H4 (cell line): Measurements from ENCODE around the gene VAV2. TPM values are rescaled to one million over a fixed set of nuclear protein-coding genes. Genes with fewer than 3 reads are reported as not detected.
"Not testable (repeated sequence)": the region's sequence is repeated elsewhere in the genome, so short reads cannot be mapped to it uniquely, and the experiment has no call there.

Experiments used
- DNase-seq: peaks from one replicate; pipeline ENCODE4 v3.0.0-alpha.2; 2015; ENCODE audit warnings: low spot score
- total RNA-seq: library from RNA; depleted of rRNA; stranded (reverse); fragments of >200 nt; shearing (Covaris generic); gene quantifications from 2 replicates; pipeline ENCODE4 v1.2.3, GENCODE V29; 2014

Gene VAV2
- total RNA-seq, 1 experiment from 2014 or later, result 4.5 TPM

GRCh38 chr9:133938753-133939152 lies 53.4 kb downstream of the VAV2 start:
- DNase-seq, result no peak

GRCh38 chr9:133938086-133938485 lies 54.0 kb downstream of the VAV2 start:
- DNase-seq, result no peak

DNA sequence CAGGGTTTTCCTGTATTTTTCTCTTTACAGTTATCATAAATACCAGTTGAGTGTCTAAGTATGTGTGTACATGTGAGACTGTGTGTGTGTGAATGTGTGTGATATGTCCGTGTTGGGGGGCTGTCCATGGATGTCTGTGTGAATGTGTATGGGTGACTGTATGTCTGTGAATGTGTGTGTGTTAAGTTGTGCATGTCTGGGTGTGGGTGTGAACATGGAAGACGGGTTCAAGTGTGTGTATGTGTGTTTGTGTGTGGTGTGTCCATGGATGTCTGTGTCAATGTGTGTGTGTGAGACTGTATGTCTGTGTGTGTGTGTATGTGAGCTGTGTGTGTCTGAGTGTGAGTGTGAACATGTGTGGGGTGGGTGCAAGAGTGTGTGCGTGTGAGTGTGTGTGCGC lies 55.0 kb downstream of the VAV2 start:
- no peak for DNase-seq

GRCh38 chr9:133935328-133936005 lies 56.7 kb downstream of the VAV2 start:
- DNase-seq, result peak; percentile 61

GRCh38 chr9:133934482-133935232 lies 57.5 kb downstream of the VAV2 start:
- DNase-seq, result no peak

GRCh38 chr9:133933426-133934026 lies 58.6 kb downstream of the VAV2 start:
- DNase-seq, result no peak

GRCh38 chr9:133932633-133933032 lies 59.5 kb downstream of the VAV2 start:
- DNase-seq, result no peak

DNA sequence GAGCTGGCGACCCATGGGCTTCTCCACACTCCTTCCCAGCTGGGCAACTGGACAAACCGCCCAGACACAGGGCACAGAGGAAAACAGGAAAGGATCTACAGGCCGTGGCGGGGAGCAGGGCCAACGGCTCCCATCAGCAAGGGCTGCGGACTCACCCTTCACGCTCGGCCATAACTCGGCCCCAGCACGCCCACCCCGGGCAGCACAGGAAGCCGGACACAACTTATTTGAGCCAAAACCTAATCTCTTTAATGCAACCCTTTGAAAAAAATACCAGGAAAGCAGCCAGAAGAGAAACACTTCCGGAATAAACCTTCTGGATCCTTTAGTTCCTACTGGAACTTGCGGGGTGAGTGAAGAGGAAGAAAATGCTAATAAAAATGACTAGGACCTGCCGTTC lies 59.9 kb downstream of the VAV2 start:
- no peak for DNase-seq

DNA sequence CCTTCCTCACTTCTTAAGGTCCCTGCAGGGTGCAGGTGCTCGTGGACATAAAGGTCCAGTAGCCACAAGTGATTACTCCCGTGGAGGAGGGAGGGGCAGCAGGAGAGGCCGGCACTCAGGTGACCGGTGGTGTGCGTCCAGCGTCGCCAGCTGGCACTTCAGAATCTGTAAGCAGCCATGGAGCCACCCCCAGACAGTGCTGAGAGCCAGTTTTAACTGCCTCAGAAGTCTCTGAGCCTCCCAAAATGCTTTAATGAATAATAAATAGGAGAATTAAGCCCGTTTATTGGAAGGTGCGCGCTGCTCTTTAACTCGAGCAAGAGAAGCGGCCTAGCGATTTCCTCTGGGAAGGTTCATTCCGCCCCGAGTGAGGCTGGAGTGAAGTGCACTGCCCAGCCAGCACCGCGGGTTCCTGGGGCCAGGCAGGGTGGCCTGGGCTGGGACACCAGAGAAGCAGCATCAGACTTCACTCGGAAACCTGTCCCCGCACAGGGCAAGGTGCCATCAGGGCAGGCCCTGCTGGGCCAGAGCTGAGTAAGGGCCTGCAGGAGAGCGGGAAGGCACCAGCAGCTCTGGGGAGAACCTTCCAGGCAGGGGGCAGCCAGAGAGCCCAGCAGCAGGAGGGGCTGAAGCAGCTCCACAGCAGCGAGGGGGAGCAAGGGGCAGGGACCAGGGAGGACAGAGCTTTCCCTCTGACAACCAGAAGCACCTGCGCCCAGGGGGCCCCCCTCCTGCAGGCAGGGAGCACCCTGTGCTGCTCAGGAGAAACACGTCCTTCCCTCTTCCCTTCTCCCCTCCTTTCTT lies 61.2 kb downstream of the VAV2 start:
- no peak for DNase-seq

DNA sequence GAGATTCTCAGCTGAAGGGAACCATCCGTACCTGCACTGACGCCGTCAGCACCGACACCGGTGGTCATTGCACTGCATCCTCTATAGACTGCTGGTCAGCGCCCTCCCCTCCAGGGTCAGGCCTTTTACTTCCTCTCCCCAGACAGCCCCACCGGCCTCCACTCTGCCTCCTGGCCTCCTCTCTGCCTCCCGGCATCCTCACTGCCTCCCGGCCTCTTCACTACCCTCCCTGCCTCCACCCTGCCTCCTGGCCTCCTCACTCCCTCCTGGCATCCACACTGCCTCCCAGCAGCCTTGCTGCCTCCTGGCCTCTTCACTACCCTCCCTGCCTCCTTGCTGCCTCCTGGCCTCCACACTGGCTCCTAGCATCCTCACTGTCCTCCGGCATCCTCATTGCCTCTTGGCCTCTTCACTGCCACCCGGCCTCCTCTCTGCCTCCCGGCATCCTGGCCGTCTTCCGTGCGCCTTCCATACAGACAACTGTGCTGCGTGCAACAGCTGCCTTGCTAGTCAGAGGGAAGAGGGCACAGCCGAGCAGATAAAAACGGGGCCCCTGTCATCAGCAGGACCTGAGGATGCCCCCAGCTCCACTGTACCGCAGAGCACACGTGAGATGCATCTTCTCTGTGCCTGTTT lies 62.0 kb downstream of the VAV2 start:
- DNase-seq, result no peak

- DNase-seq, result no peak
Observed at GRCh38 chr9:133929599-133929998, 62.5 kb downstream of the VAV2 start.

DNA sequence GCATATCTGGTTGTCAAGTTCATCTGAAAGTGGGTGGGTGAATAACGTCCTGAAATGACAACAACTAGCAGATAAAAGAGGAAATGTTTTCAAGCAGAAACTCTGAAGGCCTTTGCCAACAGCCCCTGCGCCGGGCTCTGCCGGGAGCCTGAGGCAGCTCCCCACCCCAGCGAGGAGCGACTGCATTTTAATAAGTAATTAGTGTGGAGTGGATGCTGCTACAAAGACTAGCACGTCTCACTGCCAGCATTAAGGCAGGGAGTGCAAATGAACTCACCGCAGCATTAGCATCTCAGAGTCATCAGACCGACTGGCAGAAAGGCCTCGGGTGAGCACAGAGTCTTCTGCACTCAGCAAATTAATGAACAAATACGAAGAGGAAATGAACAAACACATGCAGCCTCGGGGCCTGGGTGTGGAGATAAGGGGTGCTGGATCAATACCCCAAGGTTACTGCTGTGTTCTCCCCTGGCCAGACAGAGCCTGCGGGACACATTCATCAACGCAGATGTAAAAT lies 63.8 kb downstream of the VAV2 start:
- no peak for DNase-seq

DNA sequence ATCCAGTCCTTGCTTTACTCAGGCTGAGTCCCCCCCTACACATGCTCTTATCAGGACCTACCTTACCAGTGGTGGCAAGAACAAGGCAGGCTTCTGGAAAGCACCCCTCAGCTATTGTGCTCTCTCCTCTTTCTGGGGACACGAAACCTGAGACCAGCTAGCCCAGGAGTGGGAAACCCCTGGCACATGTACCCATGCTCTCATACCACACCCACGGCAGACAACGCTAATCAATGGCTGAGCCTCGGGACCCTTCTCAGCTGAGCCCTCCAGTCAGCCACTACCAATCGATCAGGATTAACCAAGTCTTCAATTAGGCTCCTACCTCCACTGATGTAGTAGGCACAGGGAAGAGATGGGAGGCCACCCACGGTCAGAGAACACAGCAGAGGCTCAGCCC lies 65.1 kb downstream of the VAV2 start:
- no peak for DNase-seq

DNA sequence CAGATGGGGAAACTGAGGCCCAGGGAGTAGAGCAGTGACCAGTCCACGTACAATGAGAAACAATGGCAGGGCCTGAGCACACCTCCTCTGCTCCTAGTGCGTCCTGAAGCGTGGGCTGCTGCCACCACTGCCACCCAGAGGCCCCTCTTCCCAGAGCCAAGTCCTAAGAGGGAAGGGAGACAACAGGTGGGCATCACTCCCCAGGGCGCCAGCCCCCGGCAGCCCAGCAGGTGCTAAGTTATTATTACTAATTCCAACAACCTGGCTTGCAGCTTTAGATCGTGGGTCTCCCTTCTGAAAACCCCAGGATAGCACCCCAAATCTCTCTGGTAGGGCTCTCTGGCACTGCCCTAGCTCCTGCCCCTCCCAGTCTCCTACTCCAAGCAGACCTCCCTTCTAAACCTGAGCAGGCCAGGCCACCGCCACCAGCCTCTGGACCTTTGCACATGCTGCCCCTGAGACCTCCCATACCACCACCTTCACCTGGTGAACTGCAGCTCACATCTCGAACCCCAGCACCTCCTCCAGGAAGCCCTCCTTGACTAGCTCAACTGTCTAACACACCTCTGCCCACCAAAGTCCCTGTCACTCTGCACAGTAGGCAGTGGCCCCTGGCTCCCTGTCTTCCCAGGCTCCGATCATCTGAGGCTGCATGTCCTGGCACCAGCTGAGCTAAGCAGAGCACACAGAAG lies 65.8 kb downstream of the VAV2 start:
- DNase-seq, result no peak

GRCh38 chr9:133924453-133924852 lies 67.7 kb downstream of the VAV2 start:
- DNase-seq, result no peak

- not testable (repeated sequence) for DNase-seq
Observed at GRCh38 chr9:133923608-133924007, 68.5 kb downstream of the VAV2 start.

DNA sequence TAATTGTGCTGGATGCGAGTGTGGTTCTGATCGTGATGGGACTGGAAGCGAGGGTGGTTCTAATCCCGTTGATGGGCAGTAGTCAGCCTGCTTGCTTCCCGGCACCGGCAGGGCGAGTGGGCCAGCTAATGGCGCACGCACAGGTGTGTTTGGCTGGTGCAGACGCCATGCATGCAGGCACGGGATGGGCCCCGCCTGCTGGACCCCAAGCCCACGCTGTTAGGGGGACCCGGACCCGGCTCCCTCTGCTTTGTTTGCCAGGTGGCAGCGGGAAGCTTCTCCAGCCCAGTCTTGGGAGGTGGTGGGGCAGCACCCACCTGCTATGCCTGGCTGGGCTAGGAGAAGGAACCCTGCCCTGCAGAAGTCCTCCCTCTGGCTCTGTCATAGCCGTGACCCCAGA lies 70.3 kb downstream of the VAV2 start:
- no peak for DNase-seq

DNA sequence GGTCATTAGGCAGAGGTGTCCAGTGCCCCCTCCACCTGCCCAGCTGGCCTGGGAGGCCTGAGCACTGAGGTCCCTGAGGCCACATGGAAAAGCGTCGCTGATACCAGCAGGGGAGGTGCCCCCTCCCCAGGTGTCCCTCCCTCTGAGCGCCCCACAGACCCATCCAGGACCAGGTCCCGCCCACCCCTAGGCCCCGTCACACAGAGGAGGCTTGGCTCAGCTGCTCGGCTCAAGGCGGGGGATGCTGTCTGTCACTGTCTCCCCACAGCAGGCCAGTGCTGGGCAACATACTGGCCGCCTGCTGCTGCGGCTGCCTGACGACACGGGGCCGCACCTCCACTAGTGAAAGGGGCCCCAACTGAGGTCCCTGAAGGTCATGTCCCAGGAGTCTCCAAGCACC lies 71.7 kb downstream of the VAV2 start:
- DNase-seq, result no peak

- DNase-seq, result no peak
Observed at GRCh38 chr9:133919253-133920115, 72.6 kb downstream of the VAV2 start.
